ENCODE results near the gene FAM53A.

FAM53A gene

GRCh38 chr4:1604706-1605205, 79.4 kb downstream of the FAM53A start:
- TF ChIP-seq RAD21 (IDR thresholded peaks at IDR 0.05; ENCODE audit: low read depth) (peak; percentile 65), EP300 (IDR thresholded peaks at IDR 0.05; ENCODE audit: borderline replicate concordance) (no peak)

DNA sequence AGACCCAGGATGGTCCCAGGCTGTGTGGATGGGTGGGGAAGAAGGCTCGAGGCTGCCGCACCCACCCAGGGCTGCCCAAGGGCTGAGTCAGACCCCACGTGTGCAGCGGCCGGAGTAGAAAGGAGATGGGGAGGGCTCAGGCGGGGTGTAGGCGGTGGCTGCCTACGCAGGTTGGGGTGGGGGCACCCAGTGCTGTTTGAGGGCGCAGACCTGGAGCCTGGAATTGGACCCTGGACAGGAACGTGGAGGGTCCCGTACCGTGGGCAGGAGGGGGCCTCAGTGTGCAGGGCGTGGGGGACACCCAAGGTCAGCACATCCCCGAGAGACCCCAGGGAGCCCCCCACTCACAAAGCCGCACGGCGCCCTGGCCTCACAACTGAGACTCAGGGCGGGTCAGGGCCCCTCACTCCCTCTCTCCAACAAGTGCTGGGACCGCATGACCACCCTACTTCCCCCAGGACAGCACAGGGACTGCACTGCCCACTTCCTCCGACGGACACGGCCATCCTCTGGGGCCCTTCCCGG, 79.9 kb downstream of the FAM53A start:
- TF ChIP-seq, protein P1, sequence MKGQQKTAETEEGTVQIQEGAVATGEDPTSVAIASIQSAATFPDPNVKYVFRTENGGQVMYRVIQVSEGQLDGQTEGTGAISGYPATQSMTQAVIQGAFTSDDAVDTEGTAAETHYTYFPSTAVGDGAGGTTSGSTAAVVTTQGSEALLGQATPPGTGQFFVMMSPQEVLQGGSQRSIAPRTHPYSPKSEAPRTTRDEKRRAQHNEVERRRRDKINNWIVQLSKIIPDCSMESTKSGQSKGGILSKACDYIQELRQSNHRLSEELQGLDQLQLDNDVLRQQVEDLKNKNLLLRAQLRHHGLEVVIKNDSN (IDR thresholded peaks at IDR 0.05) = peak; percentile 62
- no peak for TF ChIP-seq EP300 (IDR thresholded peaks at IDR 0.05; ENCODE audit: borderline replicate concordance)
- no peak for TF ChIP-seq TAF1 (IDR thresholded peaks at IDR 0.05; ENCODE audit: low read depth)
- TF ChIP-seq ZBTB7A (IDR thresholded peaks at IDR 0.05; ENCODE audit: low read depth) = peak; percentile 66; the same call in 1 of the 2 replicates
- no peak for TF ChIP-seq TCF12 (IDR thresholded peaks at IDR 0.05; ENCODE audit: low read depth)
- no peak for TF ChIP-seq NFIC (IDR thresholded peaks at IDR 0.05)
- no peak for TF ChIP-seq EGR1 (IDR thresholded peaks at IDR 0.05)

DNA sequence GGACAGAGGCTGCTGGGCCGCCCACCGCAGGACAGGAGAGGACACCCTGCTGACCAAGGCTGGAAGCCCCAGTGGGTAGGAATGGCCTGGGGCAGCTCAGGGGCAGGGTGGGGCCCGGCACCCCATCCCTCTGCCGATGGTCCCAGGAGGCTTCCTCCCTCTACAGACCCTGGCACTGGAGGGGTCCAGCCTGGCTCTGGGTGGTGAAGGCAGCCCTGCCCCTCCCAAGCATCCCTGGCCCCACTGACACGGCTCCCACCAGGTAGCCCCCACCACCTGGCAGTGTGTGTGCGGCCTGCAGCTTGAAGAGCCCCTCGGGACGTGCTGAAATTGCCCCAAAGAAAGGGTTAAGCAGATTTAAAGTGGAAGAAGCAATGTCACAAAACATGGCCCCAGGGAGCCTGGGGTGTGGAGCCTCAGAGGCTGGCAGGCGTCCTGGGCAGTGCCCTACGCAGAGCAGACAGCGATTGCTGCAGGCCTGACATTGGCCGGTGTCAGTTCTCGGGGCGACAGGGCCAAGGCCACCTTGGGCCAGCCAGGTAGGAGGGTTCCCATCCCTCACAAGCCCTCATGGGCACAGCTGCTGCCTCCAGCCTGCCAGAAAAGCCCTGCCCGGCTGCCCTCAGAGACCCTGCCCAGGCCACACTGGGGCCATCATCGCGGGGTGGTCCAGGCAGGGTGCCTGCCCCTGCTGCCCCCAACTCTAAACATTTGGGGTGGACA, 80.5 kb downstream of the FAM53A start:
- TF ChIP-seq, protein P2, sequence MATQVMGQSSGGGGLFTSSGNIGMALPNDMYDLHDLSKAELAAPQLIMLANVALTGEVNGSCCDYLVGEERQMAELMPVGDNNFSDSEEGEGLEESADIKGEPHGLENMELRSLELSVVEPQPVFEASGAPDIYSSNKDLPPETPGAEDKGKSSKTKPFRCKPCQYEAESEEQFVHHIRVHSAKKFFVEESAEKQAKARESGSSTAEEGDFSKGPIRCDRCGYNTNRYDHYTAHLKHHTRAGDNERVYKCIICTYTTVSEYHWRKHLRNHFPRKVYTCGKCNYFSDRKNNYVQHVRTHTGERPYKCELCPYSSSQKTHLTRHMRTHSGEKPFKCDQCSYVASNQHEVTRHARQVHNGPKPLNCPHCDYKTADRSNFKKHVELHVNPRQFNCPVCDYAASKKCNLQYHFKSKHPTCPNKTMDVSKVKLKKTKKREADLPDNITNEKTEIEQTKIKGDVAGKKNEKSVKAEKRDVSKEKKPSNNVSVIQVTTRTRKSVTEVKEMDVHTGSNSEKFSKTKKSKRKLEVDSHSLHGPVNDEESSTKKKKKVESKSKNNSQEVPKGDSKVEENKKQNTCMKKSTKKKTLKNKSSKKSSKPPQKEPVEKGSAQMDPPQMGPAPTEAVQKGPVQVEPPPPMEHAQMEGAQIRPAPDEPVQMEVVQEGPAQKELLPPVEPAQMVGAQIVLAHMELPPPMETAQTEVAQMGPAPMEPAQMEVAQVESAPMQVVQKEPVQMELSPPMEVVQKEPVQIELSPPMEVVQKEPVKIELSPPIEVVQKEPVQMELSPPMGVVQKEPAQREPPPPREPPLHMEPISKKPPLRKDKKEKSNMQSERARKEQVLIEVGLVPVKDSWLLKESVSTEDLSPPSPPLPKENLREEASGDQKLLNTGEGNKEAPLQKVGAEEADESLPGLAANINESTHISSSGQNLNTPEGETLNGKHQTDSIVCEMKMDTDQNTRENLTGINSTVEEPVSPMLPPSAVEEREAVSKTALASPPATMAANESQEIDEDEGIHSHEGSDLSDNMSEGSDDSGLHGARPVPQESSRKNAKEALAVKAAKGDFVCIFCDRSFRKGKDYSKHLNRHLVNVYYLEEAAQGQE (IDR thresholded peaks at IDR 0.05; ENCODE audit: low read depth) = no peak
- TF ChIP-seq CREB1 (IDR thresholded peaks at IDR 0.05; ENCODE audit: low read depth) (no peak), TCF12 (IDR thresholded peaks at IDR 0.05; ENCODE audit: low read depth) (no peak), ZBTB7A (IDR thresholded peaks at IDR 0.05; ENCODE audit: low read depth) (no peak), RAD21 (IDR thresholded peaks at IDR 0.05; ENCODE audit: low read depth) (no peak), EP300 (IDR thresholded peaks at IDR 0.05; ENCODE audit: borderline replicate concordance) (no peak), FOXM1 (IDR thresholded peaks at IDR 0.05; ENCODE audit: borderline replicate concordance, low read depth) (no peak), NFIC (IDR thresholded peaks at IDR 0.05) (no peak), TEAD4 (IDR thresholded peaks at IDR 0.05) (no peak), CEBPB (IDR thresholded peaks at IDR 0.05) (no peak)

- TF ChIP-seq ZBTB7A (IDR thresholded peaks at IDR 0.05; ENCODE audit: low read depth) = 0 out of 2 replicates have a peak, but pooled peaks have one; percentile 40
- no peak for TF ChIP-seq TEAD4 (IDR thresholded peaks at IDR 0.05)
- no peak for TF ChIP-seq CREB1 (IDR thresholded peaks at IDR 0.05; ENCODE audit: low read depth)
Observed at GRCh38 chr4:1602655-1603412, 81.3 kb downstream of the FAM53A start.

GRCh38 chr4:1601852-1602654, 82.1 kb downstream of the FAM53A start:
- no peak for TF ChIP-seq TEAD4 (IDR thresholded peaks at IDR 0.05)
- no peak for TF ChIP-seq TAF1 (IDR thresholded peaks at IDR 0.05; ENCODE audit: low read depth)

DNA sequence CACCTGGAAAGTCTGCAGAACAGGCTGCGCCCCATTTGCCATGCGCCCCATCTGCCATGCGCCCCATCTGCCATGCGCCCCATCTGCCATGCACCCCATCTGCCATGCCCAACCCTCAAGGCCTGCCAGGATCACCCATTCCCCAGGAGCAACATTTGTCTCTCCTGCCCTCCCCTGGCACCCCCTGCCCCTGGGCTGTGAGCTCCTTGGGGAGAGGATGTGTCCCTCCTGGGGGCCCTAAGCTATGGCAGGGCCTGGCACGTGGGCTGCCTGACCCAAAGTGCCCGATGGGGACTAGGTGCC, 82.6 kb downstream of the FAM53A start:
- TF ChIP-seq YY1 (IDR thresholded peaks at IDR 0.05; ENCODE audit: low read depth) (no peak), CREB1 (IDR thresholded peaks at IDR 0.05; ENCODE audit: low read depth) (no peak), EGR1 (IDR thresholded peaks at IDR 0.05) (no peak), CEBPB (IDR thresholded peaks at IDR 0.05) (no peak), RAD21 (IDR thresholded peaks at IDR 0.05; ENCODE audit: low read depth) (no peak), FOXM1 (IDR thresholded peaks at IDR 0.05; ENCODE audit: borderline replicate concordance, low read depth) (no peak)
- TF ChIP-seq, protein P2 (IDR thresholded peaks at IDR 0.05; ENCODE audit: low read depth) = no peak
- TF ChIP-seq, protein P3, sequence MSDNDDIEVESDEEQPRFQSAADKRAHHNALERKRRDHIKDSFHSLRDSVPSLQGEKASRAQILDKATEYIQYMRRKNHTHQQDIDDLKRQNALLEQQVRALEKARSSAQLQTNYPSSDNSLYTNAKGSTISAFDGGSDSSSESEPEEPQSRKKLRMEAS (IDR thresholded peaks at IDR 0.05) = no peak
